GM18502 (cell line): ENCODE results near the gene GABARAP.
A peak's percentile ranks its signal among the peaks of the same experiment; 100 is the strongest.

Source experiments
- ATAC-seq: cut with Tn5 transposase; IDR thresholded peaks from one replicate; pipeline ENCODE4 v1.9.1; 2021; ENCODE audit warnings: mild to moderate bottlenecking; ENCODE audit not compliant: unreplicated experiment, poor library complexity

GABARAP gene

DNA sequence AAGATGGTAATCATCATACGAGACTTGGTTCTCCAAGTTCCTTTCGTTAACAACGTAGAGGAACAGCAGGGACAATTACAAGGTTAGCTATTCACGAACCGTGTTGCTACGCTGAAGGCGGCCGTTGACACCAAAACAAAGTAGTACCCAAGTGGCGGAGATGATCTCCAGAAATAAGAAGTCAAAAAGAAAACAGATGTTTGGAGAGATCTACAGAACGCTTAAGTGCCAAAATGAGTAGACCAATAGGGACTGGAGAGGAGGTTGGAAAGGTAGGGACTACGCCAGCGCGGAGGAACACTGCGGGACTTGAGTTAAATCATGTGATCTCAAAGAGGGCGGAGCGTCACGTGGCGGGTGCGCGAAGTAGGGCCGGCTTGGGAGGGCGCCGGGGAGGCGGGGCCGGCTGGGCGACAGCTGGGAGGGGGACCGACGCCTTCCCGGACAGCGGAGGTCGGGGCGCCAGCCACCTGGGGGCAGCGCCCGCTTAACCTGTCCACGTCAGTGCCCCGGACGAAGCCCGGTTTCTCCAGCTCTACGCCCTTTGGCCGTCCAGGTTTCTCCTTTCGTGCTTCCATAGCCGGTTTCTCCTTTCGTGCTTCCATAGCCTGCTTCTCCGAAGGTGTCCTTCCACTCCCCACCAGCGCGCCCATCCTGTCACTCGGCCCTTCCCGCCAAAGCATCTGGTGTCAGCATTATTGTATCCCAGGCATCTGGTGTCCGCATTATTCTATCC, 636 bp upstream of the GABARAP start:
- peak; percentile 46 for ATAC-seq

DNA sequence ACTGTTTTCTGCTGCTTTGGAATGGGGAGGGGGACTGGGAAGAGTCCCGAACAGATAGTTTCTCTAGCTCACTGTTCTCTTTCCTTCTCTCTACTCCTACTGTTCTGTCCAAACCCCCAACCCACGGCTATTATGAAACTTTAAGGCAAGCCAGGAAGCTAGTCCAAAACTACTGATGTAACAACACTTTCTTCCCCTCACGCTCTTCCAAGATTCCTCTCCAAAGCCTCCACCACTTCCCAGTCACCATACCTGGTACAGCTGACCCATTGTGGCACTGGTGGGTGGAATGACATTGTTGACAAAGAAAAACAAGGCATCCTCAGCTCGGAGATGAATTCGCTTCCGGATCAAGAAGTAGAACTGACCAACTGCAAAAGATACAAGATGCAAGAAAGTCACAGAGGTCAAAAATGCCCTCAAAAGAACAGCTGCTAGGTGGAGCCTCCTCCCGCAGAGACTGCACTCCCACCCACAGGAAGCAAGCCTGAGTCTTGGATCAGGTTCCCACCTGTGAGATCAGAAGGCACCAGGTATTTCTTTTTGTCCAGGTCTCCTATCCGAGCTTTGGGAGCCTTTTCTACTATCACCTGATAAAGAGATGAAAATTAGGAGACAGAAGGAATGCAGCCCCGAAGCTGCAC, 1.0 kb downstream of the GABARAP start:
- no peak for ATAC-seq

DNA sequence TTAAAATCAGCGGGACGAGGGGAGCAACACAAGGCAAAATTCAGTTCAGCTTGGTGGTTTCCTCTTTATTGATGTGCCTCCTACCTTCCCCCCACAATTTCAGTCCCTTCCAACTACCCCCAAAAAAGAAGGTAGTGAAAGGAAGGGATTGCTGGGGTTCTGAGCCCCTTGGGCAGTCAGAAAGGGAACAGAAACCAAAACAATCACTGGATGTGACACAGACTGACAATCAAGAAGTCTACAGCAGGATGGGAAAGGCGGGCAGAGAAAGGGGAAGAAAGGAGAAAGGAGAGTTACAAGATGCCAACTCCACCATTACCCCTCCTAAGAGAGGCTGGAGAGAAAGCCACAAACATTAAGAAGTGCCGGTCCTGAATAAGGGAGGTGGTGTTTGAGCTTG, 1.9 kb downstream of the GABARAP start:
- no peak for ATAC-seq

DNA sequence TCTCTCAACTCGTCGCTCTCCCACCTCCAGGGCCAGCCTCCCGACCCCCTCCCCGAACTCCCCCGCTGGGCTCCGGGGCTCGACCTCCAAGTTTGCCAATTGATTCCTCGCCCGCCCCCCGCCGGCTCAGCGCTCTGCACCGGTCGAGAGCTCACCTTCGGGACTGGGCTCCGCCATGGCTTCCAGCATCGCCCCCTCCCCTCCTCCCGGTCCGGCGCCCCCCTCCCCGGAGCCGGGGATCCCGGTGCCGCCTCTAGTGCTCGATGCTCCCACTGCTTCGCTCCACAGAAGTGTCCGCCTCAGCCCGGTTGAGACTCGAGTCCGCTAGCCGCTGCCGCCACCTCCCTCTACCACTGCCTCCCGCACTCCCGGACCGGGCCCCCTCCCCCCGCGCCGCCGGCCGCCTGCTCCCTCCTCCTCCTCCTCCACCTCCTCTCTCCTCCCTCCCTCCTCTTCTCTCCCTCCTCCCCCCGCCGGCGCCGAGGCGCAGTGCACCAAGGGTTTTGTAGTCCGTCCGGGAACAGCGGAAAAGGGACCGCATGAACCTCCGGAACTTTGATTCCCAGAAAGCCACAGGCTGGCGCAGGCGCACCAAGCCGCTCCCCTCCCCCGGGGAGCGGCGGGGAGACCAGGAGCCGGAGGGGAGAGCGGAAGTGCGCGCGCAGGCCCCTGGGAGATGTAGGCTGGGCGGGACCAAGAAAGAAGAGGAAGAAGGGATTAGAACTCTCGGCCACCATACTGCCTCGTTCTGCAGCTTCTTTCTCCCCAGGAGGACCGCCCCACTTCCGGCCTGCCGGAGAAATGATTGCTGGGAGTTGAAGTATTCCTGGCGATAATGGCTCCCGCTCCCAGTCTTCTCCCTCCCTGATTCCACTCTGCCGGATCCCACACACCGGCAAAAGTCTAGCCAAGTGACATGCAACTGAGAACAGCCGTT, 2.9 kb downstream of the GABARAP start, which contains the start of gene PHF23:
Gene PHF23 (minus strand): TSS at position 367 of the 937 bp plus-strand sequence. CDS start 178 bp downstream, at position 189.
- peak; percentile 46 for ATAC-seq

DNA sequence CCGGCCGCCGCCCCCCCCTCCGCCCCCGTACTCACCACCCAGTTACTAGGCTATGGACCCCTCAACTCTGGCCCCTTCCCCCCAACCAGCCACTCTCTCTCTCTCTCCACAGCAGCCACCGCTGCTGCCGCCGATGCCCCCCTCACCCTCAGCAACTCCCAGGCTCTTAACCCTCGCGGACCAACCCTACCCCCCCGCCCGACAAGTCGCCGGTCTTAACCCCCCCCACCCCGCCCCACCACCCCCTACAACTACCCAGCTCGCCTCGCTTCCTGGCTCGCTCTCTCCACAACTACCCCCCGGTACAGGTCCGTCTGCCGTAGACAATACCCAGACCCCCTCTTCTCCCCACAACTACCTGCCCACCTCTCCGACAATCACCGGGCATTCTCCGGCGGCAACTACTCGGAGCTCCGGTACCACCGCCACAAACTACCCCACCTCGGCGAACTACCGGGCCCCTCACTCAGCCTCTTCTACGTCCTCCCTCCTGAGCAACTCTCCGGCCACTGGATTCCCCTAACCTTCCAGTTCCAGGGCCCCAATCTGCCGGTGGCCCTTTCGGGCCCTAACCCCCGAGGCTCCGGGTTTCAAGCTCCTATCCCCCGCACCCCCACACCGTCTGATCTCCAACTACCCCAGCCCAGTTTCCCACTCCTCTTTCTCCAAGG, 3.7 kb downstream of the GABARAP start:
- ATAC-seq, result no peak

DNA sequence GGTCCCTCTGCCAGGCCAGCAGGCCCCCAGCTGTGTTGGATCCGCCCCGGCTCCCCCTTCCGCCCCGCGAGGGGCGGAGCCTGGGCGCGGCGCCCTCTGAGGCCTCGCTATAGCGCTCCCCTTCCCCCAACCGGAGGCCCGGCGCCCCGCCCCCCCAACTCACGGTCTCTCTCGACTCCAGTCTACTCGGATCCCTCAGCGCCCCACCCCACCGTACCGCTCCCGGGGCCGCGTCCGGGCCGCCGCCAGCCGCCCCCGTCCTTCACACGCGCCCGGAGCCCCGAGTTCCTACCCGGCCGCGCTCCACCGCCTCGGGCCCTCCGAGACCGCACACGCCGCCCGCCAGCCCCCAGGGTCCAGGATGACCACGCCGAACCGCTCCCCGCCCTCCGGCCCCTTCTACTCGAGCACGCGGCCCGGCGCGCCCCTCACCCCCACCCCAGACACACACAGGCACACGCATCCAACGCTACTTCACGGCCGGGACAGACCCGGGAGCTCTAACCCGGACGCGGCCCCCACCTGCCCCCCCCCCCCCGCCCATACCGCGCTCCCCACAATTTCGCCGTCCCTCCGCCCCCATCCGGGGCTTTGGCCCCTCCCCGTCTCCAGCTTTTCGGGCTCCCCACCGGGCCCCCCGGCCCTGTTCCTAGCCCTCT, 4.4 kb downstream of the GABARAP start:
- no peak for ATAC-seq

DNA sequence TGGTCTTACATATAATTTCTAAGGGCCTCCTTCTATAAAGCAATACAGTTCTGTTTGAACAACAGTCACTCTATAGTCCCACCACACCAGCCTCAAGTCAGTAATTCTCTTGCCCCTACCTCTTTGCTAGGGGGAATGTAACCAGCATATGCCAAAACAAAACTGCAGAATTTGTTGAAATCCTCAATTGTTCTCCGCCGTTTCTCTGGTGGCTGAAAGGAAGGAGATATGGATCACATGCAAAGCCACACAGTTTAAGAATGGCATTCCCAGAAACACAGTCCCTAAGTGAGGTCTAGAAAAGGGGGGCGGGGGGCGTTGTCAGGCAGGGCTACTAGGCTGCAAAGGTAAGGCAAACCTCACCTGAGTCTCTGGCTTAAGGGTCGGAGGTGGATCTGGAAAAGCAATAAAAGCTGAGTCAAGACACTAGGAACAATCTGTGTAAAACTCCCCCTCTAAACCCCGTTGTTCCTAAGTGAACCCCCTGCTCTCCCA, 4.9 kb downstream of the GABARAP start:
- no peak for ATAC-seq

DNA sequence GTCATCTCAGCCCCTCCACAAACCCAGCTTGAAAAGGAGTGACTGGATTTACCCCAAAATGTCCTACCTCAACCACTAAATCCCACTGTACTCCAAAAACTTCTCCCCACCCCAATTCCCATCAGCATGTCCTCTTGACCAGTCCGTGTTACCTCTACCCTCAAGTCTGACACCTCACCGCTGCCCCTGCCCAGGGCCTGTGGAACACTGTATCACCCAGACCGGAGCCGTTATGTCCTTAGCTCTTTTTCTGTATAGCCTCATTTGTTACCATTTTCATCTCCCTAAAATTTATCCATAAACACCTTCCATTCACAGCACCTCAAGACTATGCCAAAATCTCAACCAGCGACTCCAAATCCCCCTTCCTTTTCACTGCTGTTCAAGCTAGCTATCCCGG, 5.4 kb downstream of the GABARAP start:
- ATAC-seq, result no peak

DNA sequence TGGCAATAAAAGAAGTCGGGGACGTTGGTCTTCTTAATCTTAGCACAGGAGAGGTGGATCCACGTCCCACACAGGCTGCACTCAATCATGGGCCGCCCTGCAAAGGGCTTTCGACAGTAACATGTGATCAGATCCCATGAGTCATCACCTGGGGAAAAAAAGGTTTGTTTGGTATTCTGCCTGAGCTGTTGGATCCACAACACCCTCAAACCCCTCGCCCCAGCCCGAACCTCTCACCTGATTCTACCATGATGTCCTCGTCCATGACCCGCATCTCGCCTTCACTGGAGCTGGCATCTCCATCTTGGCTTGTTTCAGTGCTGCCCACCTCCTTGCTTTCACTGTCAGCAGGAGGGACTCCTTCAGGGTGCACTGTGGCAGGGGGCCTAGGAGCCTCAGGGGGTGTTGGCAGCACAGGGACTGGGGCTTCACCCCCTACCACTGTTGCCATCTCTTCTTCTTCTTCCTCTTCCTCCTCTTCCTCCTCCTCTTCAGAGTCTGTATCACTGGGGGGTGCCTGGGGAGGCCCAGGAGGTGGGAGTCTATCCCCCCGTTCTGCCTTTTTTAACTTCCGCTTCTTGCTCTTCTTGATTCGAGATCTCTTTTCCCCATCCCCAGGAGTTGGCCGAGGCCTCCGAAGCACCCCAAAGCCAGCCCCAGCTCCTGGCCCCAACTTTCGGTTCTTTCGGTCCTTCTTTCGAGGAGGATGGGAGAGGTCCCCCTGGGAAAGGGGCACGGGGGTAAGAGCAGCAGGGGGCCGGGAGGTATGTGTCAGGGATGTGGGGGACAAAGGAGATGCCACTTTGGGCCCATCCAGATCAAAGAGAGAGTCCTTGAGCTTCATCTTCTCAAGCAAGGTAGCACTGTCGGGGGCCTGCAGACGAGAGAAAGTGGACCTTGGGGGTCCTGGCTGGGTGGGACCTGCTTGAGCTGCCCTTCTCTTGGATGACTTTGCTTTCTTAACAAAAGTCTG, 6.3 kb downstream of the GABARAP start:
- ATAC-seq, result no peak

DNA sequence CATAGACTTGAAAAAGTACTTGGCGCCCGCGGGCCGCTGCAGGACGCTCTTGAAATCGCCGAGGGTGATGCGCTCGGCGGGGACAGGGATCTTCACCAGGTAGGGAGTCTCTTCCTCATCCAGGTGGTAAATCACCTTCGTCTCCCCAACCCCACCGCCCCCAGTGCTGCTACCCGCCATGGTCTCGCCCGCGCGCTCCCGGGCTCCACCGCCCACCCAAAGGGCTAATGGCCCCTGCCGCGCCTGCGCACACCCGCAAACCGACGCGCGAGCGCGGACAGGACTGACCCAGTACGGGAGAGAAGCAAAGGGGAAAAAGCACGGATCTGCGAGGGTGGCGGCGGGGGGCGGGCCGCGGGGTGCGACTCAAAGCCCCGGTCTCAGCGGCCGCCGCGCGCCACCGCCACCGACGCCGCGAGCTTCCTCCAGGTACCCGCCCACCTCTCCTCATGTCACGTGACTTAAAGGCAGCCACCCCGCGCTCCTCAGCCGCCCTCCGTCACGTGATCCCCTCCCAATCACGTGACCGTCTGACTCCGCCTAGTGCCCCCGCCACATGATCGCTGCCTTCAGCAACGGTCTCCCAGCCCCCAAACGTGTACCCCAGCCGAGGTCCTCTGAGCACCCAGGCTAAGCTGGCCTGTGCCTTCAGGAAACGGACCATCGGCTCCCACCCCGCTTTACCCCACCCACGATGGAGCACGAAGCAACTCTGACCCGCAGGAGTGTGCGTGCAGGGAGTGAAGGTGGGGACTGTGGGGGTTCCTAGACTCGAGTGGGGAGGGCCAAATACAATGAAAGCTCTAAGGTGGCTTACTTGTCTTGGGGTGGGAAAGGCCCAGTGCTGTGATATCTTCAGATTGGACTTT, 7.9 kb downstream of the GABARAP start, which contains the start of gene DVL2:
Gene DVL2 (minus strand): TSS at position 435 of the 869 bp plus-strand sequence. CDS start 255 bp downstream, at position 180.
- peak; percentile 51 for ATAC-seq

DNA sequence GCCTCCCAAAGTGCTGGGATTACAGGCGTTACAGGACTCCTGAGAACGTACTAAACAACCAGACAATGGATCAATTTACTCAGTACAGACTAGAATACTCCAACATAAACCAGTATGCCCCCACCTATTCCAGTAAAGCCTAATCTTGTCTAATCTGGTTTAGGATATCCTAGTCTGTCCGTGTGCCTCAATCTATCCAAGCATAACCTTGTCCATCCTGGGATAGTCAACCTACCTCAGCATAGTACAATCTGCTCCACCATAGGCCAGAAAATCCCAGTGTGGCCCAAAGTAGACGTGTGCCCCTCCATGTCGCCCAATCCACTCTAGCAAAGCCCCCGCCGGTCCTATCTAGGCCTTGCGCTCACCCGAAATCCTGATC, 8.6 kb downstream of the GABARAP start:
- no peak for ATAC-seq

DNA sequence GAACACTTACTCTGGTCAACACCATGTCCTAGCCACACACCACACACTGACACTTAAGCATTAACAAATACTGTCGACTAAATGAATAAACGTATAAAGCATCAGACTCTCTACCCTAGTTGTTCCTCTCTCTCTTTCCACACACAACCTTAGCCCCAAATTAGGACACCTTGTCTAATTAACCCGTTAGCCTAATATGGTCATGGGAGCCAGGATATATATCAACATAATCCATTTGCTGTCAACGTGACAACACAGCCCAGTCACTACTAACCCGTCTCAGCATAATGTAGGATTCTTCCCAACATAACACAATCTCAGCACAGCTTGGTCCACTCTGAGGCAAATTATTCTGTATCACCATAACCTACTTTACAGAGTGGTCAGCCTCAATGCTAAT, 10.1 kb downstream of the GABARAP start:
- ATAC-seq, result no peak

DNA sequence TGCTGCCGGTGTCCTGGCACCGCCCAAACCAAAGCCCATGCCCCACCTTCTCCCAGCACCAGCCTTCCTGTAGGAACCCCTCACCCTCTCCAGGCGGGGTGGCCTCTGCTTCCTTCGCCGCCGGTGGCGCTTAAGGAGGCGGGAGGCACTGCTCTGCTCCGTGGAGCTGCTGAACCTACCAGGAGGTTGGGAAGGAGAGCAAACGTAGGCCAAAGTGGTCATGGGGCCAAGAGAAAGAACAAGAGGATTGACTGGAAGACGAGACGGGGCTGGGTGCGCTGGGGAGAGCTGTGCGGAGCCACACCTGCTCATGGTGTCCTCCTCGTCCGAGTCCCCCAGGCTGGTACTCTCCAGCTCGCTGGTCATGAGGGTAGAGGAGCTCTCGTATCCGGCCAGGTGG, 12.7 kb downstream of the GABARAP start:
- no peak for ATAC-seq

DNA sequence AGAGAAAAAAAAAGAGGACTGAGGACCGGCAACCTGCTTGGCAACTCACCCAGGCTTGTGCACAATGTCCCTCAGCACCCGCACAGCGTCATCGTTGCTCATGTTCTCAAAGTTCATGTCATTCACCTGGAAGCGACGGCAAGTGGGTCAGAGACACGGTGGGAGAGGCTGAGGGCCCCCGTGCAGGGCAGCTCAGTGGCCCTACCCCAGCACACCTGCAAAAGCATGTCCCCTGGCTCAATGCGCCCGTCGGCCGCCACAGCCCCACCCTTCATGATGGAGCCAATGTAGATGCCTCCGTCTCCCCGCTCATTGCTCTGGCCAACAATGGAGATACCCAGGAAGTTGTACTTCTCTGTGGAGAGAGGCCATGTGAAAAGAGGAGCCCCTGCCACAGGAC, 13.3 kb downstream of the GABARAP start:
- ATAC-seq, result no peak

DNA sequence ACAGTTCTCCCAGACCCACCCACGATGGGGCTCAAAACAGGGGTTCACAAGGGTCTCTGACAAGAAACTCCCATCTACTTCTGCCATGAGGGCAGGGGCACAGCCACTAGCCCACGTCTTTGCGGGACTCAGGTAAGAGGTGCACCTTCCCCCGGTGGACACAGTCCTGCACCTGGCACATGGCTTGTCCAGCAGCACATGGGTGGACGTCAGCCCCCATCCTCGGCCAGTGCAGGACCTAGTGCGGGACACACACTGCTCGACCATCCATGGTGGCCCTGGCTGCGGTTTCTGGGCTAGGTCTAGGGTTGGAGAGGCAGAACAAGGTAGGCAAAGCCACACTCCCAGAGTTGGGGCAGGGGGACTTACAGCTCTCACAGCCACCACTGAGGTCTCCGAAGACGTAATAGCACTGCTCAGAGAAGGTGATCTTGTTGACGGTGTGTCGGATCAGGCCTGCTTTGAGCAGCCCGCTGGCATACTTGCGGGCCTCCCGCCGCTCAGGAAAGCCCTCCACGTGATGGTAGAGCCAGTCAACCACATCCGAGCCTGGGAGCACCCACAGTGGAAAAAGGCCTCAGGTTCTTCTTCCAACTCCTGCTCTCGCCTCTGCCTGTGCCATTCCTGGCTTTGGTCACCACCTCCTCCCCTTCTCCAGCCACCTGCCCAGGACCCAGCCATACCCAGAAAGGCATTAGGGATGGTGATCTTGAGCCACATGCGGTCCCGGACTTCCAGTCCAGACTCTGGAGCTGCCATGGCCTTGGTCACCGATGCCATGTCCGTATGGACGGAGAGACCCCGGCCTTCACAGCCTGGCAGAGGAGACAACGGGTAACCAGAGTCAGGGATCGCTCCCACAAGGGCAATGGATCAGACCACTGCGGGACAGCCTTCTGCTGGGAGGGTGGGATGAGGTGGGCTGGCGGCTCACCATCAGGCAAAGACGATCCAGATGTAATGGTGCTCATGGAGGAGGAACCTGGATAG, 15.2 kb downstream of the GABARAP start:
- ATAC-seq, result no peak

DNA sequence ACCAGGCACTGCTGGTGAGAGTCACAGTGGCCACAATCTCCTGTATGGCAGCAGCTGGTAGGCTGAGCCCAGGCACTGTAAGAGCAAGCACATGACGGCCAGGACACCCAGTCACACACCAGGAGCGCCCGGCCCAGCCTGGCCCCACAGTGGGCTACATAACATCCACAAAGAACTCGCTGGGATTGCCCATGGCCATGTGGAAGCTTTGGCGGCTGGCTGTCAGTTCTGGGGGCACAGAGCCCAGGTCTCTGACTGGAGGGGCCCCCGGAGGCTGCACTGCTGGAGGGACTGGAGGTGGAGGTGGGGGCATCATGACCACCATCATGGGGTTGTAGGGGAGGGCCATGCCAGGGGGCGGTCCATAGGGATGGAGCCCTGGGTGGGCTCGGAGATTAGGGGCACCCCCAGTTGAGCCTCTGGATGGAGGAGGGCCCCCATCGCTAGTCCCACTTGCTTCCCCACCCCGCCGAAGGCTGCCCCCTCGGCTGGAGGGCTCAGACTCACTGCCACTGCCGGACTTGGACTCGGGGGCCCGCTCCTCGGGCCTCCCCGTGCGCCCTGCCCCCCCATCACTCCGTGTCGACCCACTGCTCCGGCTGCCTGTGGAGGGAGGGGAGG, 16.4 kb downstream of the GABARAP start:
- no peak for ATAC-seq
